C4-2B (cell line): ENCODE data around the gene PKN3.

ENCODE experiments used
- ZFX ChIP-seq: fragments of 450-650 bp; IDR thresholded peaks from 2 replicates; pipeline ENCODE4 v1.6.1; 2017
- TF ChIP-seq, protein P1 (sequence below): fragments of 450-650 bp; conservative IDR thresholded peaks from 2 replicates; pipeline ENCODE4 v1.5.1; 2017; ENCODE audit warnings: mild to moderate bottlenecking

DNA sequence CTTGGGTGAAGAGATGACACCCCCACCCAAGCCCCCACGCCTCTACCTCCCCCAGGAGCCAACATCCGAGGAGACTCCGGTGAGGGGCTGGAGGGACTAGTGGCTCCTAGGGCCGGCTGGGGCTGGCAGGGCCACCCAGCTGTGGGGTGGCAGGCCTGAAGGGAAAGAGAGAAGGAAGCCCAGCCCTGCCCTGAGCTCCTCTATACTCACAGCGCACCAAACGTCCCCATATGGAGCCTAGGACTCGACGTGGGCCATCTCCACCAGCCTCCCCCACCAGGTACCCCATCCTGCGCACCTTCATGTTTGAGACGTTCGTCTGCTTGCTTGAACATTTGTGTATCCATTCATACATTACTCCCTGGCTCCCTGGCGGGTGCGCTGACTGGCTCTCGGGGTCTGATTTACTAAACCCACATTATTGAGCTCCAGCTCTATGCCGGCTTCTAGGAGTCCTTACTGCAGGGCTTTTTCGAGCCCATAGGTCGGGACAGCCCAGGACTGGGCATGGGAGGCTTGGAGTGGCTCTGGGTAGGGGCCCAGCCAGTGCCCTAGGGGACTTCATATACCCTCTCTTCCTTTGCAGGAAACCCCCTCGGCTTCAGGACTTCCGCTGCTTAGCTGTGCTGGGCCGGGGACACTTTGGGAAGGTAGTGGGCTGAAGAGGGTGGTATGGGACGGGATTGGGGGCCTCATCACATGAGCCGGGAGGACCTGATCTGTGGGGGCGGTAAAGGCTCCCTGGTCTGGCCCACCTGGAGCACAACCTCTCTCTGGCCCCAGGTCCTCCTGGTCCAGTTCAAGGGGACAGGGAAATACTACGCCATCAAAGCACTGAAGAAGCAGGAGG is 12.5 kb downstream of the PKN3 start:
- TF ChIP-seq, protein P1, sequence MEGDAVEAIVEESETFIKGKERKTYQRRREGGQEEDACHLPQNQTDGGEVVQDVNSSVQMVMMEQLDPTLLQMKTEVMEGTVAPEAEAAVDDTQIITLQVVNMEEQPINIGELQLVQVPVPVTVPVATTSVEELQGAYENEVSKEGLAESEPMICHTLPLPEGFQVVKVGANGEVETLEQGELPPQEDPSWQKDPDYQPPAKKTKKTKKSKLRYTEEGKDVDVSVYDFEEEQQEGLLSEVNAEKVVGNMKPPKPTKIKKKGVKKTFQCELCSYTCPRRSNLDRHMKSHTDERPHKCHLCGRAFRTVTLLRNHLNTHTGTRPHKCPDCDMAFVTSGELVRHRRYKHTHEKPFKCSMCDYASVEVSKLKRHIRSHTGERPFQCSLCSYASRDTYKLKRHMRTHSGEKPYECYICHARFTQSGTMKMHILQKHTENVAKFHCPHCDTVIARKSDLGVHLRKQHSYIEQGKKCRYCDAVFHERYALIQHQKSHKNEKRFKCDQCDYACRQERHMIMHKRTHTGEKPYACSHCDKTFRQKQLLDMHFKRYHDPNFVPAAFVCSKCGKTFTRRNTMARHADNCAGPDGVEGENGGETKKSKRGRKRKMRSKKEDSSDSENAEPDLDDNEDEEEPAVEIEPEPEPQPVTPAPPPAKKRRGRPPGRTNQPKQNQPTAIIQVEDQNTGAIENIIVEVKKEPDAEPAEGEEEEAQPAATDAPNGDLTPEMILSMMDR = no peak
- TF ChIP-seq ZFX = no peak
